Measurements from ENCODE around the gene PLAGL2.

Gene PLAGL2

DNA sequence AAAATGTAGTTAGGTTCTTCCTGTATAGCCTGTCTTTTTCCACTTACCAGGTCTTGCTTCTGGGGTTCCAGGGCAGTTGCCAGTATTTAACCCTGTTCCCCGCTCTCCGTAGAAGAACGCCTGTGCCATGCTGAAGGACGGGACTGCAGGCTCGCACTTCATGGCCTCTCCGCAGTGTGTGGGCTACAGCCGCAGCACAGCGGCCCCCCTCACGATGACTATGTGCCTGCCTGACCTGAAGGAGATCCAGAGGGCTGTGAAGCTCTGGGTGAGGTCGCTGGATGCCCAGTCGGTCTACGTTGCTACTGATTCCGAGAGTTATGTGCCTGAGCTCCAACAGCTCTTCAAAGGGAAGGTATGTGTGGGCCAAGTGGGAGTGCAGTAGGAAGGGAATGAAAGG, 23.2 kb upstream of the PLAGL2 start:
- no peak for DNase-seq (ENCODE audit: low read depth)

DNA sequence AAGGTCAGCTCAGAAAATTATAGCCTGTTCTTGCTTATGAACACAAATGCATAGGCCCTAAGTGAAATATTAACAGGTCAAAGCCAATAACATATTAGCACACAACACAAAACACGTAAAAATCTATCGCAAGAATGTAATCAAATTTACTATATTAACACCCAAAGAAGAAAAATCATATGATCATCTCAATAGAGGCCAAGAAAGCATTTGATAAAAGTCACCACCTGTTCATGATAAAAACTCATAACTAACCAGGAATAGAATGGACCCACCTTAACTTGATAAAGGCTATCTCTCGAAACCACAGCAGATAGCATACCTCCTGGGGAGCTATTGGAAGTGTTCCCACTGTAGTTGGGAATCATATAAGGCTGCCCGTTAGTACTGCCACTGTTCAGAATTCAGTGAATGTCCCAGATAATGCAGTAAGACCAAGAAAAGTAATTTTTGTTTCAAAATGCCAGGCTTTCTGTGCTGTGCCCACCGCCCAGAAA, 21.8 kb upstream of the PLAGL2 start:
- no peak for DNase-seq (ENCODE audit: low read depth)

DNA sequence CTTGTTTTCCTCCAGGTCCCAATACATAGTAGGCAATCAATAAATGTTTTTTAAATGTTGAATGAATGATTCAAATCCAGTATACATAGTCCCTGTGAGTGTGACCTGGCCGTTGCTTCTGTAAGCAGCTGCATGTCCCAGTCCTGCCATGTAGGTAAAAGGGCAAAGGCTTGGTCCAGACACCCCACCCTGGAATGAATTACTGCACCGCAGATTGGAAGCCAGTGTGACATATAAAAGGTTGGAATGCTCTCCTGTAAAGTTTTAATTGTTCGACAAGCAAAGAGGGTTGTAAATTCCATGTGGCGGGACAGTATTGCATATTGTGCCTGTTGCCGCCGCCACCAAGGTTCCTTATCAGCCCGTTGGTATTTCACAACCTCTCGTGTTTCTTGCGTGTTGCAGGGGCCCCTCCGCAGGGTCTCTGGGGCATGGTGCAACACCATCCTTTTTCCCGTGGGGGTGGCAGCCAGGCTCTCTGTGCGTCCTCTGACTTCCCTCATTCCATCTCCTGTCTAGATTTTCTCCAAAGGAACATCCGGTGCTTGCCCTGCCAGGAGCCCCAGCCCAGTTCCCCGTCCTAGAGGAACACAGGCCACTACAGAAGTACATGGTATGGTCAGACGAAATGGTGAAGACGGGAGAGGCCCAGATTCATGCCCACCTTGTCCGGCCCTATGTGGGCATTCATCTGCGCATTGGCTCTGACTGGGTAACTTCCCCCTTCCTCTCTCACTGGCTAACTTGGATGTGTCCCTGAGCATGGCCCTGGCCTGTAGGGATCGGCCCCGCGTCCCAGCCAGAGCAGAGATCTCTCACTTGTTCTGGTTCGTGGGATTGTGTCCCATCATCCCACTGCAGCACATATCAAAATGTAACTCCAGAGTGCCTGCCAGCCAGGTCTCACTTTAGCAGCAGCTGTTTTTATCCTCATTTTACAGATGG, 20.5 kb upstream of the PLAGL2 start:
- DNase-seq (ENCODE audit: low read depth) = no peak

DNA sequence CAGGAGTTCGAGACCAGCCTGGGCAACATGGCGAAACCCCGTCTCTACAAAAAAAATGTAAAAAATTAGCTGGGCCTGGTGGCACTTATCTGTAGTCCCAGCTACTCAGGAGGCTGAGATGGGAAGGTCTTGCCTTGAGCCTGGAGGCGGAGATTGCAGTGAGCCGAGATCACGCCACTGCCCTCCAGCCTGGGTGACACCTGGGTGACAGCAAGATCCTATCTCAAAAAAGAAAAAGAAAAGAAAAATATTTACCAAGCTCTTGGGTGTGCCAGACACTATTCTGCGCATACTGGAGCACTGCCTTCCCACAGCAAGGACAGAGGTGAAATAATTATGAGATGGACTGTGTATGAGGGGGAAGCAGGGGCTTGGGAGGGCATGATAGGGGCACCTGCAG, 19.8 kb upstream of the PLAGL2 start:
- DNase-seq (ENCODE audit: low read depth) = no peak

DNA sequence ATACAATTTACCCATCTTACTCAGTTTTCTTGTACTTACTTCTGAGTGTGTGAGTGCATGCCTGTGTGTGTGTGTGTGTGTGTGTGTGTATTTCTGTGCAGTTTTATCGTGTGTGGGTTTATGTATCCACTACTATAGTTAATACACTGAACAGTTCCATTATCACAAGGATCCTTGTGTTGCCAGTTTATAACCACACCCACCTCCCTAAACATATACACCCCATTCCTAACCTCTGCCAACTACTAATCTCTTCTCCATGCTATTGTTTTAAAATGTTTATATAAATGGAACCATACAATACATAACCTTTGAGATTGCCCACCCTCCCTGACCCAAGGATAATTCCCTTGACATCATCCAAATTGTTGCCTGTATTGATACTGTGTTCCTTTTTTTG, 18.8 kb upstream of the PLAGL2 start:
- no peak for DNase-seq (ENCODE audit: low read depth)

DNA sequence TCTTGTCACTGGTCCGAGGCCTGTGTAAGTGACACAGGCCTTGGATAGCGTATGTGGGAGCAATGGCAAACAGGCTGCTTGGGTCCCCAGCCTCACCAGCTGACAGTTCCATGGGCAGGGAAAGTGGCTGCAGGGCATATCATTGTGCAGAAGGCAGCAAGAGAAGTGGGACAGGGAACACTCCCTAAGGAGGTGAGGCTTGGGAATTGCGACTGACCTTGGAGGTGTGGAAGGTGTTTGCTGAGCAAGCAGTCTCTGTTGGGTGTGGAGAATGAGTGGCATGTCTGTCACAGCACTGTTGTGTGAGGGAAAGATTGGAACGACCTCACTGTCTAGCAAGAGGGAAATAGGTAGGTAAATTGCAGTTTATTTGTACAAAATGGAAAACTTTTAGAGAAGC, 16.9 kb upstream of the PLAGL2 start:
- DNase-seq (ENCODE audit: low read depth) = no peak

DNA sequence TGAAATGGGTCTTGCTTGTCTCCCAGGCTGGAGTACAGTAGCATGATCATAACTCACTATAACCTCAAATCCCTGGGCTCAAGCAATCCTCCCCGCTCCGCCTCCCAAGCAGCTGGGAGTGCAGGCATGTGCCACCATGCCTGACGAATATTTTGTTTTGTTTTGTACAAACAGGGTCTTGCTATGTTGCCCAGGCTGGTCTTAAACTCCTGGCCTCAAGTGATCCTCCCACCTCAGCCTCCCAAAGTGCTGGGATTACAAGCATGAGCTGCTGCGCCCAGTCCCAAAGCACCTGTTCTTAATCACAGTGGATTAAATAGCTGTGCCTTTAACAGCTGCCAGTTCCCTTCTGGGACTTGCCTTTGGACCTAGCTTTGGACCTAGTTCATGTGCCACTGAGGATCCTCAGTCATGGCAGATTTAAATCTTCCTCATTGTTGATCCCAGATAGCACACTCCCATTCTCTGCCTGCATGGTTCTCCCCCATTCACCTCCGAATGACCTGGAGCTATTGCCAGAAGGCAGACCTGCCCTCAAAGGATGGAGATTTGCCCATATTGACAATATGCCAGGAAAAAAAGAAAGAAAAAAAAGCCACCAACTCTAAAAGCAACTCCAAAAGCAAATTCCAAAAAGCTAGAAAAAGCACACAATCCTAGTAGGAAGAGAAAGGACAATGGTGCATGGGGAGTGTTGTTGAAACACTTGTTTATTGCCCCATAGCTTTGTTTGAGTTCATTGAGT, 10.8 kb upstream of the PLAGL2 start:
- no peak for DNase-seq (ENCODE audit: low read depth)

DNA sequence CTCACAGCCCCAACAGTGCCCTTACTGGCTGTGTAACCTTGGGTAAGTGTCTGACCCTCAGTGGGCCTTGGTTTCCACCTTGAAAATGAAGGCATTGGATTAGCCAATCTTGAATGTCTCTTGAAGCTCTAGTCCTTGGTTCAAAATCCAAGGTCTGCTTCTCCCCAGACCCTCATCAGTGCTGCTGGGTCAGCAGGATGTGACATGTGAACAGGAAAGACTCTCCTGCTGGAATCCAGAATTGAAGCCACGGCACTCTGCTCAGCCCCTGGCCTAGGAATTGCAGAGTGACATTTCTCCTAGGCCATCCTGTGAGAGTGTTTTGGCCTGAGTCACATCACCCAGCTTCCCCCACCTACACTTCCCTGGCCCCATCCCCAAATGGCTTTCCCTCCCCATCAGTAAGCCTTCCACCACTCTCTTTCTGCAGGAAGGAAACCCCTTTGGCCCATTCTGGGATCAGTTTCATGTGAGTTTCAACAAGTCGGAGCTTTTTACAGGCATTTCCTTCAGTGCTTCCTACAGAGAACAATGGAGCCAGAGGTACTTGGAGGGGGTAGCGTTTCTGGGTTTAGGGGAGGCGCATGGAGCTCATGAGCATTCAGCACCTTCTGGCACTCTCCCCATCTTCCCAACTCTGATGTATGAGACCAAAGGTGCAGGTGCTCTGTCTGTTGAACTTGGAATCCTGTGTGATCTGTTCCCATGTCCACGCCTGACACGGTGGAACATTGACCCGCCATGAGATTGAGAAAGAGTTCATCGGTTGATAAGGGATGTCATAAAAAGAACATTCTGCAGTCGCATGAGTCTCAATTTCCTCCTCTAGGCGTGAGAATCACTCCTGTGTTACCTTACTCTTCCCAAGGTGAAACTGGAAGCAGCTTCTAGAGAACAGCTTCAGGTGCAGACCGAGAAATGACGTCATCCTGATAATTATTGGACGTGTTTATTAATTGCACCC, 8.9 kb upstream of the PLAGL2 start:
- DNase-seq (ENCODE audit: low read depth) = no peak

DNA sequence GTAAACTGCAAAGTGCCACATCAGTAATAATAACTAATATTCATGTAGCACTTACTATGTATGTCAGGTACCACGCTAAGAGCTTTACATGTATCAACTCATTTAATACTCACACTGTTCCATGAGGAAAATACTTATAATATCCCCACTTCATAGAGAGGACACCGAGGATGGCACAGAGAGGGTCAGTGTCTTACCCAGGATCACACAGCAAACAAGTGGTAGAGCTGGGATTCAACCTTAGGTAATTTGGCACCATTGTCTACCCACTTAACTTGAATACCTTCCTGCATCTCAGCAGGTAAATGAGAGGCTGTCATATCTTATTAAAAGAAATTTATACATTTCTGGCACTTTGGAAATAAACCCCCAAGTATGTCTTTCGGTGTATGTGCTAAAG, 8.2 kb upstream of the PLAGL2 start:
- DNase-seq (ENCODE audit: low read depth) = no peak

DNA sequence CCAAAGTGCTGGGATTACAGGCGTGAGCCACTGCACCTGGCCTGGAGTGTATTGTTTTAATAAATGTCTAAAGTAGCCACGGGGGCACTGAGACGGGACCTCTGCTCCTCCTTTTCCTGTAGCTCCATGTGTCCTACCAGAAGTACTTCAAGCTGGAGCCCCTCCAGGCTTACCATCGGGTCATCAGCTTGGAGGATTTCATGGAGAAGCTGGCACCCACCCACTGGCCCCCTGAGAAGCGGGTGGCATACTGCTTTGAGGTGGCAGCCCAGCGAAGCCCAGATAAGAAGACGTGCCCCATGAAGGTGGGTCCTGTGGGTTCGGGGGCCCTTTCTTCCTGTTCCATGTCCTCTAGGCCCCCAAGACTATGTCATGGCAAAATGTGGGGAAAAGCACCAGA, 7.6 kb upstream of the PLAGL2 start:
- no peak for DNase-seq (ENCODE audit: low read depth)

DNA sequence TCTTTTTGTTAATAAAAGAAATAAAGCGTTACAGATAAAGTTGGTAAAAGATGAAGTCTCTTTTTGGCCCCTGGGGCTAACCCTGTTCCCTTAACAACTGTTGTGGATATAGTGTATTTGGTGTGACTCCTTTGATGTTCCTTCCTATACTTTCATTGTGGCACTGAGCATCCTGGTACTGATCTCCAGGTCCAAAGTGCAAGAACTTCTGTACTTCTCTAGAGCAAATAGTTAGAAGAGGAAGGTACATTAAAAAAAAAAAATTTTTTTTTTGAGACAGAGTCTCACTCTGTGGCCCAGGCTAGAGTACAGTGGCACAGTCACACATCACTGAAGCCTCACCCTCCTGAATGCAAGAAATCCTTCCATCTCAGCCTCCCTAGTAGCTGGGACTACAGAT, 6.3 kb upstream of the PLAGL2 start:
- no peak for DNase-seq (ENCODE audit: low read depth)

DNA sequence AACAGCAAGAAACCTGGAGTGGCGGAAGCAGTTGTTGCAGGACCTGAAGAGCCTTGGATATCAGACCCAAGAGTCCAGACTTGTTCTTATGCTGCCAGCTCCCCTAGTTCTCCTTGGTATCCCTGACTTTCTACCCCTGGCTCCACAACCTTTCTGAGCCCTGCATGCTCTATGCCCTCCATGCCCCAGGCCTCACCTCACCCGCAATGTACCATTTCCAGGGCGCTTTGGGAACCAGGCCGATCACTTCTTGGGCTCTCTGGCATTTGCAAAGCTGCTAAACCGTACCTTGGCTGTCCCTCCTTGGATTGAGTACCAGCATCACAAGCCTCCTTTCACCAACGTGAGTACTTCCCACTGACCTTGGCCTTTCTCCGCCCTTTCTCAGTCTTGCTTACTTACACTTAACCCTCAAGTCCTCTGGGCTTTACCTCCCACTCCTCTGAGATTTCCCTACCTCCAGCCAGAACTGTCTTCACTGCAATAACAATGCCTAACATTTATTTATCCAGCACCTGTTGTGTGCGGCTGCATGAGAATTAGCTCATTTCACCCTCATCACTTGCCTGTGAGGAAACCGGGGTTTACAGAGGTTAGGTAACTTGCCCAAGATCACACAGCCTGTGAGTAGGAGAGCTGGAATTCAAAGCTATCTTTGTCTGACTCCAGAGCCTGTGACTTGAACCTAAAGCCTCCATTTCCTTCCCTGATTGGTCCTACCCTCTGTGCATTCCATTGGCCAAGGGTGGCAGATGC, 2.5 kb upstream of the PLAGL2 start:
- DNase-seq (ENCODE audit: low read depth) = no peak

DNA sequence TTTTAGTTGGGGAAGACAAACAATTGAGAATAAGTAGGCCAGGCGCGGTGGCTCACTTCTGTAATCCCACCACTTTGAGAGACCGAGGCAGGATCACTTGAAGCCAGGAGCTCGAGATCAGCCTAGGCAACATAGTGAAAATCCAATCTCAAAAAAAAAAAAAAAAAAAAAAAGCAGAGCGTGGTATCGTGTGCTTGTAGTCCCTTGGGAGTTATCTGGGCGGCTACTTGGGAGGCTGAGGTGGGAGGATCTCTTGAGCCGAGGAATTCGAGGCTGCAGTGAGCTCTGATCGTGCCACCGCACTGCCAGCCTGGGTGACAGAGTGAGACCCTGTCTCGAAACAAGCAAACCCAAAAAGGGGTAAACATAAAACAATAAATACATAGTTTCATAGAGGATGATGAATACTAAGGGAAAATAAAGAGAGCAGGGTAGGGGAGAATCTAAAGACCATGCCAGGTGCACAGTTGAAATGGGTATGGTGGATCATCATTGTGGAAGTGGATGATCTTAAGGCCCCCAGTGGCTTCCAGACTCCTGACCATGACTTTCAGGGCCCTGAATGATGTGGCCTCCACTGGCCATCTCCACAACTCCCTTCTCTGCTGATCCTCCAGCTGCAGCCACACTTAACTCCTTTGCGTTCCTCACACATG, 1.1 kb upstream of the PLAGL2 start:
- no peak for DNase-seq (ENCODE audit: low read depth)

DNA sequence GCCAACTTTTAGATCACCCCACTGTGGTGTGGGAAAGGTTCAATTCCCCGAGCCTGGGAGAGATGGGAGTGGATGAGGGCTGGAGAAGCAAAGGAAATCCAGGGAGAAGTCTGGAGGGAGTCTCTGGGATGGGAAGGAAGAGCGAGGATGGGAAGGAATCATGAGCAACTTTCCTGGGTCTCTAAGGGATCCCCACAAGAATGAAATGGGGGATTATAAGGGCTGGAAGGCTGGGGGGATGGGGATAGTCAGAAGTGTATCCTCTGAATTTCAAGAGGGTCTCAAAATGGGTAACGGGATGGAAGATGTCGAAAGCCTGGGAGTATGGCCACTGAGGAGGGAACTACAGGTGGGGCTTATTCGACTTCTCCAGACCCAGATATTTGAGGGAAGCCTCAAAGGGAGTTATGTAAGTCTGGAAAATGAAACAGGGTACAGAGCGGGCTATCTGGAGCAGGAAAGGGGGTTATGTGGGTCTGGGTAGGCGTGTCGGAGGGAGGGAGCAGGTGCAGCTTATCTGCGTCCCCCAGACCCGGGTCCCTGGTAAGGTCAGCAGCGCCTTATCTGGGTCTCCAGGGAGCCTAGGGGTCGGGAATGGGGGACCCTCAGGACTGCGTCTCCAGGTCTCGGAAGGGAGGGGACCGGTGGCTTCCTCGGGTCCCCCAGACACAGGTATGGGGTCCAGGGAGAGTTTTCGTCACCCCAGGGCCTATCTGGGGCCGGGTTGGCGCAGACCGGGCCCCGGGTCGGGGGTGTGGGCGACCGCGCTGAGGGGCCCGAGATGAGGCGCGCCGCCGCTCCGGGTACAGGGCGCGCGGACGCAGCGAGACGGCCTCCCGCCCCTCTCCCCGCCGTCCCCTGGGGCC, 550 bp downstream of the PLAGL2 start:
- no peak for DNase-seq (ENCODE audit: low read depth)

DNA sequence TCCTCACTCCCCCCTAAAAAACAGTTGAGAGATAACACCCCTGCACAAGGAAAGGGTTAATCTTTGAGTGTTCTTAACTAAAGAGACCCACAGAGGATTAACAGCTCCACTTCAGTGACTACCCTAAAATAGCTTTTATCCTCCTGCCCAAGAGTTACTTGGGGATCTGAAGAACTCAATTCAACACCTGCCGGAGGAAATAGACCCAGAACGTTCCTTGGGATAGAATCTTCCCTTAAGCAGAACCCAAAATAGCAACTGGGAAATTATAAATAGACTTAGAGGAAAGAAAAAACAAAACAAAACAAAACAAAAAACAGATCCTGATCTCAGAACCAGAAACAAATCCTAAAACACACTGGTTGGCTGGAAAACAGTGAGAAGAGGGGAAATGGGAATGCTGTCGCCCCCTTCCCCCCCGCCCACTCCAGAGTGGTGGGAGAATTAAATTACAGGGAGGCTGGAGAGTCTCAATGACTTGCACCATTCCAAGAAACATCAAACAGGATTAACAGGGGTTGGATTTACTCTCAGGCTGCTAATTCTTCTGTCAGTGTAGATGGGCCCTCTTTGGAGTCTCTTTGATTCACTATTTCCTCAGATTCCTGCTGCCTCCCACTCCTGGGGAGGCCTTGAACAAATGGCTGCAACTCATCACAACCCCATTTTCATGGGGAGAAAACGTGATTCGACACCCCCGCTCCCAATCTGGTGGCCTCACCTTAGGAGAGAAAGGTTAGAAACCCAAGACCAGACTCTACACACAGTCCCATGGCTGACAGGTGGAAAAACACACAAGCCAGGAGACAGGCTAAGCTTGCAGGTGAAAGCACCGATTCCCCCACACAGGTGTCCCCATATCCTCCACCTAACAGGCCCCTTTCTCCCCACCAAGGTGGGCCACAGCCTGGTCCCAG, 1.4 kb downstream of the PLAGL2 start:
- DNase-seq (ENCODE audit: low read depth) = no peak

DNA sequence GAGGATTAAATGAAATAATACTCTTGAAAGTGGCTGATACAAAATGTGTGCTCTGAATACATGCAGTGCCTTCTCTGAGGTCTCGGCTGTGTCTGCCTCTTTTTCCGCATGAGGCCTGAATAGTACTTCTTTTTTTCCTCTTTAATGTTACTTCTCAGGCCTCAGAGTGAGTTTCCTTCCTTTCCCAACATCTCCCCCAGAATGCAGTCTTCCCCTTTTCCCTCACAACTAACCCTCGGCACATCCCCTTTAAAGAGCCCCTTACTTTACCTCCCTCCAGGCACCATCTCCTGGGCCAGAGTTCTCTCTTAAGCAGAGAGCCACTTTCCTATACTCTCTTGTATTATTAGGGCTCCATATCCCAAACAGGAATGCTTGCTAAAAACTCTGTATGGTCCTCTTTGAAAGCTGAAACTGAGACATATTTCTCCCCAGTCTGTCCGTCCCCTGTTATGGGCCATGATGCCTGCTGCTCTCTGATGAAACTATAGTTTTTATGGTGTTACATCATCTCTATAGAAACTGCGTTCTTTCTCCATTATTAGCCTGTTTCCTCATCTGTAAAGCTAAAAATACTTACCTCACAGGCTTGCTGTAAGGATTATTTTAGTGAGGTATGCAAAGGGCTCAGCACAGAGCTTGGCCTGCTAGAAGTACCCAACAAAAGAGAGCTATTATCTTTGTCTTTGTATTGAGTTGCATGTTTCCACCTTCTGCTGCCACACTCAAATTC, 2.3 kb downstream of the PLAGL2 start:
- DNase-seq (ENCODE audit: low read depth) = no peak

DNA sequence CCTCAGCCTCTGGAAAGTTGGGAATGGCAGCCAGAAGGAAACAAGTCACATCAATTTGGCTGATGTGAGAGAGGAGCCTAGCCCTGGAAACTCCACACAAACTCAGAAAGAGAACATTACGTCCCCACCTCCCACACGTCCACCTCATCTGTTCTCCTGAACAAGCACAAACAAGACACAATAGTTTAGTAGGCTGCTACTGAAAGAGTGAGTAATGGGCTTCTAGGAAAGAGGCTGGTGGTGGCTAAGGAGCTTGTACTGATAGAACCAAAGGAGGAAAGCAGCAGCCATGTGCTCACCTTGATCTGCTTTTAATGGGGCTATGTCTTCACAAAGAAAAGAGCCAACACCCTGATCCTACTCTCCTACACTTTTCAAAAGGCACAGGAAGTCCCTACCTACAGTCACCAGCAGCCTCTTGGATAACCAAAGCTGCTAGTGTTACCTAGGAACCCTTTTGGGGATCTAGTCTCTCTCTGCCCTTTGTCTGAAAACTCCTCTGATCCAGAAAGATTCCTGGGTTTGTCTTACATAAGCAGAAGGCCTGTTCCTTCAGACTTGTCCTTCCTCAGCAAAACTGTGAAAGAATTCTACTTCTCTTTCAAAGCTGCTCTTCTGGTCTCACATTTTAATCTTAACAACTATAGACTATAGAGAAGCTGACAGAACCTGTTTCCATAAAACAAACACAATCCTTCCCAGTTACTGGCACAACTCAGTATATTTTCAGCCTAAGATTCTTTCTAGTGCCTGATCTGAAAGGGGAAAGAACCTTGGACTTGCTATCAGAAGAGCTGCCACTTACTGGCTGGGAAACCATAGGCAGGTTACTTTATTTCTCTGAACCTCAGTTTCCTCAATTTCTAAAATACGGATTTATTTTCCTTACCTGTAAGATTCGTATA, 3.1 kb downstream of the PLAGL2 start:
- no peak for DNase-seq (ENCODE audit: low read depth)

All from stimulated activated CD8-positive, alpha-beta memory T cell treated with anti-CD3 and anti-CD28 coated beads, Interleukin-12 subunit alpha, Interleukin-12 subunit beta, amount 100 ng/mL, for 4 hours (primary cell).